GM13976 (cell line): ENCODE measurements around the gene LOXL1.

Experiments used
- DNase-seq: peaks from one replicate; pipeline ENCODE4 v3.0.0; 2012; ENCODE audit warnings: low spot score
- CTCF ChIP-seq: IDR thresholded peaks from 2 replicates; pipeline ENCODE4 v1.5.1; 2012; ENCODE audit warnings: borderline replicate concordance, mild to moderate bottlenecking; ENCODE audit not compliant: insufficient read depth; ENCODE audit errors: extremely low read depth, missing control alignments, control extremely low read depth
- in situ Hi-C: fragments of 300-500 bp; cut with MboI; formaldehyde crosslinking; loops from one replicate; pipeline ENCODE4 v1.12.0; 2022; ENCODE audit warnings: low sequenced_read_pairs, mixed read lengths, inconsistent platforms; ENCODE audit not compliant: unreplicated experiment

Gene LOXL1

GRCh38 chr15:73892446-73893226, 33.6 kb upstream of the LOXL1 start:
- no peak for DNase-seq
- TF ChIP-seq CTCF, result no peak
- in situ Hi-C loops, result no loop called here

- in situ Hi-C loops, result no loop called here
- no peak for DNase-seq
- TF ChIP-seq CTCF, result no peak
Measured at GRCh38 chr15:73894133-73894814, 32.0 kb upstream of the LOXL1 start.

GRCh38 chr15:73897441-73898261, 28.6 kb upstream of the LOXL1 start:
- in situ Hi-C loops, result no loop called here
- peak; percentile 88 for DNase-seq
- TF ChIP-seq CTCF, result peak; percentile 76

GRCh38 chr15:73899197-73900094, 26.8 kb upstream of the LOXL1 start:
- no peak for TF ChIP-seq CTCF
- in situ Hi-C loops, result no loop called here
- DNase-seq, result no peak

- no peak for TF ChIP-seq CTCF
- DNase-seq, result no peak
- in situ Hi-C loops, result no loop called here
Measured at GRCh38 chr15:73900095-73900712, 26.1 kb upstream of the LOXL1 start.
